IMR-90 (cell line): ENCODE results near the gene C3orf80. TPM values are rescaled to one million over a fixed set of nuclear protein-coding genes. Genes with fewer than 3 reads are reported as not detected.

Experiments used
- polyA plus RNA-seq, 3 experiments: library from polyadenylated mRNA; depleted of rRNA; stranded (reverse); fragments of >200 nt; gene quantifications; 2 replicates each; pipeline ENCODE4 v1.2.3, GENCODE V29; 2012; ENCODE audit warnings: low replicate concordance in 1 of 3
- total RNA-seq: library from RNA; depleted of rRNA; stranded (reverse); fragments of >200 nt; gene quantifications from 2 replicates; pipeline ENCODE4 v1.2.3, GENCODE V29; 2012; rRNA removed

The C3orf80 gene
- total and polyA plus RNA-seq, 2 of the 4 experiments (the other 2 are of a cell fraction): not detected

Other genes starting within 250 kb of the C3orf80 start
- 0.90 and 1.1 TPM in 2 replicates for gene IL12A, start 236.6 kb upstream of the C3orf80 start, total RNA-seq
- 2.9 and 5.3 TPM in 2 replicates for gene IL12A, start 236.6 kb upstream of the C3orf80 start, polyA plus RNA-seq (2012; rRNA removed)
- gene IFT80, start 173.8 kb downstream of the C3orf80 start, total RNA-seq: 16.8 and 36.9 TPM in 2 replicates
- 9.7 and 15.2 TPM in 2 replicates for gene IFT80, start 173.8 kb downstream of the C3orf80 start, polyA plus RNA-seq (2012; rRNA removed)
- gene SMC4, start 174.2 kb downstream of the C3orf80 start, total RNA-seq: 48.8 and 77.8 TPM in 2 replicates
- gene SMC4, start 174.2 kb downstream of the C3orf80 start, polyA plus RNA-seq (2012; rRNA removed): 38.2 and 50.1 TPM in 2 replicates
- gene TRIM59, start 224.4 kb downstream of the C3orf80 start, total RNA-seq: 65.4 and 68.3 TPM in 2 replicates
- gene TRIM59, start 224.4 kb downstream of the C3orf80 start, polyA plus RNA-seq (2012; rRNA removed): 5.3 and 8.0 TPM in 2 replicates